CD14-positive monocyte (primary cell): Measurements from ENCODE around the gene CYB561D2. TPM values are rescaled to one million over a fixed set of nuclear protein-coding genes. Genes with fewer than 3 reads are reported as not detected.

ENCODE experiments used
- DNase-seq, 3 donors: peaks; one replicate each; pipeline ENCODE4 v3.0.0-alpha.2; 2011 to 2022
- H2AFZ ChIP-seq: 2 replicates; pipeline ENCODE4 v1.6.0; 2012; ENCODE audit warnings: mild to moderate bottlenecking, low read depth, low read length, inconsistent platforms; ENCODE audit not compliant: insufficient read depth, poor library complexity, severe bottlenecking
- H3K27ac ChIP-seq, 2 donors: 1 replicate in 1 of 2; 2 replicates in 1 of 2; pipeline ENCODE4 v1.5.1; 2012 to 2013; ENCODE audit warnings: low read length in 2 of 2, control low read depth in 1 of 2, inconsistent platforms in 1 of 2, low read depth in 1 of 2, mild to moderate bottlenecking in 1 of 2
- H3K27me3 ChIP-seq, 2 donors: one replicate each; pipeline versions ENCODE4 v1.6.0 to v1.6.1; 2011 to 2013; ENCODE audit warnings: low read length in 2 of 2; ENCODE audit not compliant: control insufficient read depth in 2 of 2, insufficient read depth in 2 of 2
- H3K36me3 ChIP-seq, 2 donors: replicated peaks in 1 of 2; 1 replicate in 1 of 2; 2 replicates in 1 of 2; pipeline versions ENCODE4 v1.5.1 to v1.6.1; 2012 to 2013; ENCODE audit warnings: low read length in 2 of 2, control low read depth in 1 of 2, inconsistent platforms in 1 of 2, mild to moderate bottlenecking in 1 of 2; ENCODE audit not compliant: insufficient read depth in 2 of 2, control insufficient read depth in 1 of 2
- H3K4me1 ChIP-seq, 2 donors: 1 replicate in 1 of 2; 2 replicates in 1 of 2; pipeline versions ENCODE4 v1.5.1 to v1.6.1; 2012 to 2013; ENCODE audit warnings: low read length in 2 of 2, control low read depth in 1 of 2, inconsistent platforms in 1 of 2, mild to moderate bottlenecking in 1 of 2, moderate library complexity in 1 of 2; ENCODE audit not compliant: insufficient read depth in 2 of 2, control insufficient read depth in 1 of 2
- H3K4me2 ChIP-seq: replicated peaks from 2 replicates; pipeline ENCODE3; 2012; ENCODE audit warnings: low read length, moderate library complexity, mild to moderate bottlenecking; ENCODE audit not compliant: poor library complexity, severe bottlenecking; ENCODE audit errors: extremely low read depth
- H3K4me3 ChIP-seq, 3 experiments: fragments of 200-600 bp in 1 of 3; sonication (generic) in 1 of 3; replicated peaks in 1 of 3; 1 replicate in 2 of 3; 2 replicates in 1 of 3; pipeline ENCODE4 v1.5.1; 2011 to 2013; ENCODE audit warnings: low read length in 3 of 3, mild to moderate bottlenecking in 3 of 3, control low read depth in 2 of 3, low read depth in 2 of 3, inconsistent platforms in 1 of 3, moderate library complexity in 1 of 3
- H3K79me2 ChIP-seq: 2 replicates; pipeline ENCODE4 v1.6.0; 2012; ENCODE audit warnings: mild to moderate bottlenecking, control low read depth, inconsistent platforms, low read length, moderate library complexity; ENCODE audit not compliant: insufficient read depth
- H3K9ac ChIP-seq: 2 replicates; pipeline ENCODE4 v1.6.0; 2017; ENCODE audit warnings: low read length, mild to moderate bottlenecking; ENCODE audit not compliant: insufficient read depth, poor library complexity, severe bottlenecking
- H3K9me3 ChIP-seq, 2 donors: replicated peaks in 1 of 2; 1 replicate in 1 of 2; 2 replicates in 1 of 2; pipeline versions ENCODE4 v1.5.1 to v1.6.1; 2012 to 2013; ENCODE audit warnings: low read length in 2 of 2, control low read depth in 1 of 2; ENCODE audit not compliant: control insufficient read depth in 1 of 2, insufficient read depth in 1 of 2
- H4K20me1 ChIP-seq: 2 replicates; pipeline ENCODE4 v1.6.0; 2012; ENCODE audit warnings: mild to moderate bottlenecking, low read length, control low read depth, moderate library complexity; ENCODE audit not compliant: insufficient read depth
- H3K27ac Mint-ChIP-seq, 7 donors: one replicate each; pipeline ENCODE4 v1.8.0; 2020; ENCODE audit warnings: mild to moderate bottlenecking in 7 of 7, mixed read lengths in 7 of 7, moderate library complexity in 6 of 7, inconsistent platforms in 2 of 7
- H3K27me3 Mint-ChIP-seq, 3 donors: one replicate each; pipeline ENCODE4 v1.8.0; 2021 to 2022; ENCODE audit warnings: low read depth in 3 of 3, mild to moderate bottlenecking in 3 of 3, mixed read lengths in 3 of 3, moderate library complexity in 3 of 3, inconsistent platforms in 1 of 3
- H3K36me3 Mint-ChIP-seq, 2 donors: one replicate each; pipeline ENCODE4 v1.8.0; 2020; ENCODE audit warnings: mixed read lengths in 2 of 2, inconsistent platforms in 1 of 2, mild to moderate bottlenecking in 1 of 2
- H3K4me1 Mint-ChIP-seq: one replicate; pipeline ENCODE4 v1.8.0; 2020; ENCODE audit warnings: mild to moderate bottlenecking, mixed read lengths
- H3K4me3 Mint-ChIP-seq, 2 donors: one replicate each; pipeline ENCODE4 v1.8.0; 2020; ENCODE audit warnings: mild to moderate bottlenecking in 2 of 2, mixed read lengths in 2 of 2, moderate library complexity in 1 of 2
- H3K9me3 Mint-ChIP-seq, 7 donors: one replicate each; pipeline ENCODE4 v1.8.0; 2020 to 2022; ENCODE audit warnings: mixed read lengths in 7 of 7, mild to moderate bottlenecking in 6 of 7, moderate library complexity in 6 of 7, inconsistent platforms in 2 of 7
- WGBS: methylation state at CpG from one replicate; pipeline ENCODE4 v1.1.5; 2013; ENCODE audit warnings: missing lambda C conversion rate; ENCODE audit not compliant: insufficient coverage; 5-methylcytosine and 5-hydroxymethylcytosine counted together
- intact Hi-C, 2 donors: fragments of 100-400 bp; cut with micrococcal nuclease; formaldehyde crosslinking; loops; one replicate each; pipeline versions ENCODE4 v1.15.0 to v1.15.1; 2023
- polyA plus RNA-seq, 3 donors: library from polyadenylated mRNA; depleted of rRNA in 1 of 3; unstranded in 2 of 3; stranded (reverse) in 1 of 3; fragments of 300-500 nt in 2 of 3; fragments of >200 nt in 1 of 3; fragmentation: Illumina TruSeq in 2 of 3; gene quantifications; 1 replicate in 2 of 3; 2 replicates in 1 of 3; pipeline ENCODE4 v1.2.3, GENCODE V29; 2012 to 2021
- TF ChIP-seq, protein P1 (sequence below): fragments of 200-600 bp; IDR thresholded peaks from one replicate; pipeline ENCODE4 v1.8.0; 2022; ENCODE audit warnings: antibody characterized with exemption, mild to moderate bottlenecking

CYB561D2 gene
- polyA plus RNA-seq, 3 donors = 78.9 to 94.0 (median 82.5) TPM

DNA sequence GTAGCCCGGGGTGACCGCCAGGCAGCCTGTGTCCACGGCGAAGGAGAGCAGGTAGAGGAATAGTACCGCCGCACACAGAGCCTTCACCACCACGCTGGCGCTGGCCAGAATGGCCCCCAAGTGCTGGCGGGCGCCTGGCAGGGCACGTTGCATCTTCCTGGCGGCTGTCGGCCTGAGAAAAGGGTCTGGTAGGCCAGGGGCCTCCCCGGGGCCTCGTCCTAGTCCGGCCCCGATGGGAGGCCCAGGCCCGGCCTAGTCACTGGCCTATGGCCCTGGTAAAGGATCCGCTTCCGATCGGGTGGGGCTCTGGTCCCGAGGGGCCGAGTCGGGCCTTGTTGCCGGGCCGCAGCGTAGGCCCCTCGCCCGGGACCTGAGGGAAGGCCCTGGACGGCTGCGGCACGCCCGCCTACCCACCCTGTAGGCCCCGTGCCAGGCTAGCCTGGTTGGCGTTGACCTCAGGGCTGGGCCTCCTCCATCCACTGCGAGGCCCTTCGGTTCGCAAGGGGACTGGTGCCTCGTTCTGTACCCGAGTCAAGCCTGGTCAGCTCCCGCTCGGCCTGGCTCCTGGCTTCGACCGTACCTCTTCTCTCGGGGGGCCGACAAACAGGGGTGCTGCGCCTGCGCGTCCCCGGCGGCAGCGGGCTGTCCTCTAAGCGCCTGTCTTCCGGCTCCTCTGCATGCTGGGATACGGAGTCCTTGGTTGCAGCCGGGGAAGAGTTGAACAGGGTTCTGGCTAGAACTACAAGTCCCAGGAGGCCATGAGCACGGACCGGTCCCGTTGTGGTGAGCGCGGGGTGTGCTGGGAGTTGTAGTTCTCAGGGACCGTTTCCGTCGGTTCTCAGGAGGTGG is 8.5 kb downstream of the CYB561D2 start, which contains the start of gene TMEM115:
Gene TMEM115, minus strand, starts transcription at position 611 of the 849 bp plus-strand sequence. Its CDS starts 458 bp downstream, at position 153.
- H3K27me3 ChIP-seq = peaks cover 0 to 2% of the 10 kb centered on the region in 2 donors
- H3K9ac ChIP-seq = peak within 1 kb of the TSS; percentile 96
- H3K4me1 ChIP-seq = peaks cover 42 to 45% of the 10 kb centered on the region in 2 donors
- Mint-ChIP-seq H3K27me3 (peaks cover 0 to 5% (median 1%) of the 10 kb centered on the region in 3 donors), H3K4me3 (peak within 1 kb of the TSS; percentile 90 to 95), H3K27ac (peak within 1 kb of the TSS; percentile 82 to 95 (median 93)), H3K9me3 (peaks cover 0 to 3% (median 0%) of the 10 kb centered on the region in 7 donors), H3K36me3 (peaks cover 20 to 35% of the 10 kb centered on the region in 2 donors), H3K4me1 (peaks cover 45% of the 10 kb centered on the region)
- H2AFZ ChIP-seq = peak within 1 kb of the TSS; percentile 94
- TF ChIP-seq, protein P1, sequence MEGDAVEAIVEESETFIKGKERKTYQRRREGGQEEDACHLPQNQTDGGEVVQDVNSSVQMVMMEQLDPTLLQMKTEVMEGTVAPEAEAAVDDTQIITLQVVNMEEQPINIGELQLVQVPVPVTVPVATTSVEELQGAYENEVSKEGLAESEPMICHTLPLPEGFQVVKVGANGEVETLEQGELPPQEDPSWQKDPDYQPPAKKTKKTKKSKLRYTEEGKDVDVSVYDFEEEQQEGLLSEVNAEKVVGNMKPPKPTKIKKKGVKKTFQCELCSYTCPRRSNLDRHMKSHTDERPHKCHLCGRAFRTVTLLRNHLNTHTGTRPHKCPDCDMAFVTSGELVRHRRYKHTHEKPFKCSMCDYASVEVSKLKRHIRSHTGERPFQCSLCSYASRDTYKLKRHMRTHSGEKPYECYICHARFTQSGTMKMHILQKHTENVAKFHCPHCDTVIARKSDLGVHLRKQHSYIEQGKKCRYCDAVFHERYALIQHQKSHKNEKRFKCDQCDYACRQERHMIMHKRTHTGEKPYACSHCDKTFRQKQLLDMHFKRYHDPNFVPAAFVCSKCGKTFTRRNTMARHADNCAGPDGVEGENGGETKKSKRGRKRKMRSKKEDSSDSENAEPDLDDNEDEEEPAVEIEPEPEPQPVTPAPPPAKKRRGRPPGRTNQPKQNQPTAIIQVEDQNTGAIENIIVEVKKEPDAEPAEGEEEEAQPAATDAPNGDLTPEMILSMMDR = no peak
- peak within 1 kb of the TSS; percentile 47 to 91 (median 89) for H3K4me3 ChIP-seq
- peak within 1 kb of the TSS; percentile 57 to 91 for H3K27ac ChIP-seq
- intact Hi-C loops = loop anchor here (1.0 to 10.0 kb wide), 4 partner anchors 8 to 1036 kb away; partner anchors contain the start of genes MAPKAPK3 (in 1 of the 2), MON1A (in 1 of the 2) and RBM15B (in 1 of the 2)
- H3K79me2 ChIP-seq = peaks cover 53% of the 10 kb centered on the region
- WGBS = 1% methylated on average over 62 of the region's 64 CpGs
- H3K4me2 ChIP-seq = peak within 1 kb of the TSS; percentile 98
- peaks cover 29 to 41% of the 10 kb centered on the region in 2 donors for H3K36me3 ChIP-seq
- peak; percentile 94 to 97 (median 96) for DNase-seq
- no peaks in the 10 kb centered on the region for H3K9me3 ChIP-seq
- H4K20me1 ChIP-seq = peaks cover 49% of the 10 kb centered on the region

GRCh38 chr3:50359760-50360110 is 9.1 kb downstream of the CYB561D2 start:
- Histone ChIP-seq H3K4me2 (peak overlapping the region; percentile 98), H3K9ac (no peak overlapping the region), H3K27ac (no peak overlapping the region), H3K9me3 (no peaks in the 10 kb centered on the region), H3K79me2 (peaks cover 47% of the 10 kb centered on the region), H3K27me3 (peaks cover 0 to 6% of the 10 kb centered on the region in 2 donors), H4K20me1 (peaks cover 43% of the 10 kb centered on the region), H3K4me1 (peaks cover 48 to 51% of the 10 kb centered on the region in 2 donors), H3K36me3 (peaks cover 23 to 35% of the 10 kb centered on the region in 2 donors), H3K4me3 (peak overlapping the region in 1 of 3 experiments; percentile 91), H2AFZ (peak overlapping the region; percentile 94)
- no peak for DNase-seq
- H3K36me3 Mint-ChIP-seq = peaks cover 14 to 29% of the 10 kb centered on the region in 2 donors
- H3K9me3 Mint-ChIP-seq = peaks cover 0 to 3% (median 0%) of the 10 kb centered on the region in 7 donors
- peak overlapping the region in 5 of 7 donors; percentile 42 to 95 (median 86) for H3K27ac Mint-ChIP-seq
- peaks cover 0 to 11% (median 6%) of the 10 kb centered on the region in 3 donors for H3K27me3 Mint-ChIP-seq
- peaks cover 49% of the 10 kb centered on the region for H3K4me1 Mint-ChIP-seq
- intact Hi-C loops = loop anchor here (1.0 to 10.0 kb wide), 4 partner anchors 8 to 1035 kb away; partner anchors contain the start of genes MAPKAPK3 (in 1 of the 2), MON1A (in 1 of the 2) and RBM15B (in 1 of the 2)
- TF ChIP-seq, protein P1 = no peak
- WGBS = 27% methylated on average over 6 of the region's 8 CpGs
- H3K4me3 Mint-ChIP-seq = peak overlapping the region; percentile 90 to 95
